ENCODE measurements around the gene DCPS.

GRCh38 chr11:126391970-126392632 is 88.2 kb downstream of the DCPS start:
- no peak for TF ChIP-seq GATA2 (IDR thresholded peaks at IDR 0.05; ENCODE audit: low read depth, low read length)
- no peak for TF ChIP-seq GATA3 (IDR thresholded peaks at IDR 0.05; ENCODE audit: low read depth, low read length)
